Esophagus muscularis mucosa (tissue), 4 donors: ENCODE results near the gene TBKBP1. TPM values are rescaled to one million over a fixed set of nuclear protein-coding genes. Genes with fewer than 3 reads are reported as not detected.

Experiments used
- DNase-seq: peaks from one replicate; pipeline ENCODE4 v3.0.0-alpha.2; 2017; ENCODE audit errors: extremely low spot score
- H3K27ac ChIP-seq, 4 donors: fragments of 200-600 bp; sonication (generic); replicated peaks in 1 of 4; 1 replicate in 3 of 4; 2 replicates in 1 of 4; pipeline ENCODE4 v1.5.1; 2016 to 2019; ENCODE audit warnings: mild to moderate bottlenecking in 1 of 4
- H3K27me3 ChIP-seq, 4 donors: fragments of 200-600 bp; sonication (generic); one replicate each; pipeline versions ENCODE4 v1.5.1 to v1.6.0; 2016 to 2019
- H3K36me3 ChIP-seq, 4 donors: fragments of 200-600 bp; sonication (generic); one replicate each; pipeline ENCODE4 v1.5.1; 2016 to 2019
- H3K4me1 ChIP-seq, 4 donors: fragments of 200-600 bp; sonication (generic); one replicate each; pipeline ENCODE4 v1.5.1; 2016 to 2019
- H3K4me3 ChIP-seq, 4 donors: fragments of 200-600 bp; sonication (generic); 1 replicate in 2 of 4; 2 replicates in 2 of 4; pipeline ENCODE4 v1.5.1; 2016 to 2019; ENCODE audit warnings: mild to moderate bottlenecking in 4 of 4, moderate library complexity in 1 of 4
- H3K9me3 ChIP-seq, 4 donors: fragments of 200-600 bp; sonication (generic); 1 replicate in 3 of 4; 2 replicates in 1 of 4; pipeline ENCODE4 v1.5.1; 2016 to 2019
- EP300 ChIP-seq: sonication (generic); formaldehyde crosslinking; IDR thresholded peaks from one replicate; pipeline ENCODE4 v1.6.1; 2017; ENCODE audit warnings: antibody characterized with exemption
- POLR2A ChIP-seq: fragments of 450-650 bp; IDR thresholded peaks from one replicate; pipeline ENCODE4 v1.6.1; 2017; ENCODE audit warnings: antibody characterized with exemption, moderate library complexity, mild to moderate bottlenecking, low read depth
- POLR2AphosphoS5 ChIP-seq, 2 donors: sonication (generic); formaldehyde crosslinking; IDR thresholded peaks; one replicate each; pipeline ENCODE4 v1.6.1; 2017; ENCODE audit warnings: antibody characterized with exemption in 2 of 2
- WGBS: methylation state at CpG from one replicate; pipeline ENCODE4 v1.1.5; 2018; 5-methylcytosine and 5-hydroxymethylcytosine counted together
- intact Hi-C: fragments of 100-400 bp; cut with DNase I; formaldehyde crosslinking; loops from one replicate; pipeline ENCODE4 v1.15.1; 2023
- total RNA-seq, 4 donors: library from RNA; depleted of rRNA; stranded (reverse); fragments of >200 nt; gene quantifications; one replicate each; pipeline versions ENCODE4 v1.1.0 to v1.2.1, GENCODE V29; 2016
- TF ChIP-seq, protein P1 (sequence below), 3 experiments: fragments of 200-600 bp in 2 of 3; fragments of 450-650 bp in 1 of 3; sonication (generic) in 2 of 3; IDR thresholded peaks; one replicate each; pipeline ENCODE4 v1.5.1; 2017 to 2019; ENCODE audit warnings: antibody characterized with exemption in 3 of 3, mild to moderate bottlenecking in 2 of 3, moderate library complexity in 1 of 3

Gene TBKBP1
- total RNA-seq, 4 donors from 2014 or later: 11.9 to 26.9 (median 21.2) TPM

DNA sequence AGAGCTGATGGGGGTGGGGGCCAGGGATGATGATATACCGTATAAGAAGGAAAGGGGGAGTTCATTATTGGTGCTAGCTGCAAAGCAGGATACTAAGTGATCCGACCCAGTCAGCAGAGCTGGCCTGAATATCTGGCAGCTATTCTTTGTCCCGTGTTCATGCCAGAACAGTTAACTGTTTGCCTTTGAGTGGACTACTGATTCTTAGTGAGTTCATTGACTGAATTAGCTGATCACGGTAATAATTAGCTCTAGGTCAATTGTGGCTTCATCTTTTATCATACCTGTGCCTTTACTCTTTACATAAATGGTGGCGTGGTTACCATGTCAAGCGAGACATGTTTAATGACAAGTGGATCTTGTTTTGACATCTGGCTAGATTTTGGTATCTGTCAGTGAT is 39.0 kb upstream of the TBKBP1 start:
- TF ChIP-seq POLR2AphosphoS5 (IDR thresholded peaks at IDR 0.05) (no peak), POLR2A (no peak), EP300 (no peak)
- TF ChIP-seq, protein P1, sequence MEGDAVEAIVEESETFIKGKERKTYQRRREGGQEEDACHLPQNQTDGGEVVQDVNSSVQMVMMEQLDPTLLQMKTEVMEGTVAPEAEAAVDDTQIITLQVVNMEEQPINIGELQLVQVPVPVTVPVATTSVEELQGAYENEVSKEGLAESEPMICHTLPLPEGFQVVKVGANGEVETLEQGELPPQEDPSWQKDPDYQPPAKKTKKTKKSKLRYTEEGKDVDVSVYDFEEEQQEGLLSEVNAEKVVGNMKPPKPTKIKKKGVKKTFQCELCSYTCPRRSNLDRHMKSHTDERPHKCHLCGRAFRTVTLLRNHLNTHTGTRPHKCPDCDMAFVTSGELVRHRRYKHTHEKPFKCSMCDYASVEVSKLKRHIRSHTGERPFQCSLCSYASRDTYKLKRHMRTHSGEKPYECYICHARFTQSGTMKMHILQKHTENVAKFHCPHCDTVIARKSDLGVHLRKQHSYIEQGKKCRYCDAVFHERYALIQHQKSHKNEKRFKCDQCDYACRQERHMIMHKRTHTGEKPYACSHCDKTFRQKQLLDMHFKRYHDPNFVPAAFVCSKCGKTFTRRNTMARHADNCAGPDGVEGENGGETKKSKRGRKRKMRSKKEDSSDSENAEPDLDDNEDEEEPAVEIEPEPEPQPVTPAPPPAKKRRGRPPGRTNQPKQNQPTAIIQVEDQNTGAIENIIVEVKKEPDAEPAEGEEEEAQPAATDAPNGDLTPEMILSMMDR (IDR thresholded peaks at IDR 0.05): no peak
- H3K27ac ChIP-seq: peak overlapping the region in 1 of 4 donors; percentile 12
- no peaks in the 10 kb centered on the region for H3K9me3 ChIP-seq
- H3K36me3 ChIP-seq: peaks cover 46 to 85% (median 77%) of the 10 kb centered on the region in 4 donors
- no peaks in the 10 kb centered on the region for H3K27me3 ChIP-seq
- 51% methylated on average over 6 of the region's 6 CpGs for WGBS
- peaks cover 25 to 63% (median 57%) of the 10 kb centered on the region in 4 donors for H3K4me1 ChIP-seq
- intact Hi-C loops: no loop called here
- no peak overlapping the region for H3K4me3 ChIP-seq
- no peak for DNase-seq

DNA sequence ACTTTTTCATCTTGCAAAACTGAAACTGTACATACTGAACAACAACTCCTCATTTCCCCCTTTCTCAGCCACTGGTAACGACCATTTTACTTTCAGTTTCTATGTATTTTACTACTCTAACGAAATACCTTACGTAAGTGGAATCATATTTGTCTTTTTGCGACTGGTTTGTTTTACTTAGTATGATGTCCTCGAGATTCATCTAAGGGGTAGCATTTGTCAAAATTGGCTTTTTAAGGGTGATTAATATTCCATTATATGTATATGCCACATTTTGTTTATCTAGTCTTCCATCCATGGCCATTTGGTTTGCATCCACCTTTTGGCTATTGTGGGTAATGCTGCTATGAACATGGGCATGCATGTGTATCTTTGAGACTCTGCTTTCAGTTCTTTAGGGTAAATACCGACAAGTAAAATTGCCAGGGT is 33.9 kb upstream of the TBKBP1 start:
- no peak overlapping the region for H3K4me3 ChIP-seq
- no peaks in the 10 kb centered on the region for H3K9me3 ChIP-seq
- H3K4me1 ChIP-seq: peaks cover 5 to 32% (median 25%) of the 10 kb centered on the region in 4 donors
- DNase-seq: no peak
- TF ChIP-seq EP300 (no peak), POLR2A (no peak), POLR2AphosphoS5 (IDR thresholded peaks at IDR 0.05) (no peak)
- no peaks in the 10 kb centered on the region for H3K27me3 ChIP-seq
- 66% methylated on average over 6 of the region's 6 CpGs for WGBS
- intact Hi-C loops: loop anchor here (10.0 kb wide), 1 partner anchor 145 kb away; no protein-coding TSS in a partner anchor
- peak overlapping the region in 1 of 4 donors; percentile 13 for H3K27ac ChIP-seq
- H3K36me3 ChIP-seq: peaks cover 61 to 100% (median 96%) of the 10 kb centered on the region in 4 donors

DNA sequence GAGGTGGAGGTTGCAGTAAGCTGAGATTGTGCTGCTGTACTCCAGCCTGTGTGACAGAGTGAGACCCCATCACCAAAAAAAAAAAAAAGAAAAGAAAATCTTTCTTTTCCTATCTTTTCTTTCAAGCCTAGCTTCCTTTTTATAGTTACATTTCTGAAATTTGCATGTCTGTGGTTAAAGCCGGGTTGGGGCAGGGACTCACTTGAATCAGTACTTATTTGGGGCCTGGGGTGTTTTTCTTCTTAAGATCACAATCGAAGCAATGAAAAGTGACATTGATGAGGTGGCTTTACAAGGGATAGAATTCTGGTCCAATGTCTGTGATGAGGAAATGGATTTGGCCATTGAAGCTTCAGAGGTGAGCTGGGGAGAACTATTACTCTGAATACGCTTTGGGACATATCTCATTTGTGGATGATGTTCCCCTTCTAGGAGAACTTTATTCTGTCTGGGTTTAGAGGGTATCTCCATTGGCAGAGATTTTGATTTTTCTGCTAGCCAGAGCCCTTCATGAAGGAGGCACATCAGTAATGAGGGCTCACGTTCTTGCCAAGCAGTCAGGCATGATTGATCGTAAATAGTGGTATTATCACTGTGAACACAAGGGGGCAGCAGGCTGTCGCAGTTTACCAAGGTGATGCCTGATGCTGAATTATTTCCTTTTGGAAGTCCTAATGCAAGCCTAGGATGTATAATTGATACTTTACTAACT is 29.9 kb upstream of the TBKBP1 start:
- TF ChIP-seq, protein P1 (IDR thresholded peaks at IDR 0.05): peak; percentile 58 to 74 (median 63)
- TF ChIP-seq POLR2AphosphoS5 (IDR thresholded peaks at IDR 0.05): peak in 1 of 2 donors; percentile 15
- no peak for TF ChIP-seq EP300
- Histone ChIP-seq H3K27me3 (no peaks in the 10 kb centered on the region), H3K9me3 (no peaks in the 10 kb centered on the region), H3K4me1 (peaks cover 0 to 14% (median 10%) of the 10 kb centered on the region in 4 donors), H3K36me3 (peaks cover 69 to 99% (median 95%) of the 10 kb centered on the region in 4 donors), H3K4me3 (no peak overlapping the region), H3K27ac (peak overlapping the region in 1 of 4 donors; percentile 57)
- intact Hi-C loops: loop anchor here (10.0 kb wide), 1 partner anchor 141 kb away; no protein-coding TSS in a partner anchor
- DNase-seq: no peak
- WGBS: 43% methylated on average over 6 of the region's 6 CpGs

DNA sequence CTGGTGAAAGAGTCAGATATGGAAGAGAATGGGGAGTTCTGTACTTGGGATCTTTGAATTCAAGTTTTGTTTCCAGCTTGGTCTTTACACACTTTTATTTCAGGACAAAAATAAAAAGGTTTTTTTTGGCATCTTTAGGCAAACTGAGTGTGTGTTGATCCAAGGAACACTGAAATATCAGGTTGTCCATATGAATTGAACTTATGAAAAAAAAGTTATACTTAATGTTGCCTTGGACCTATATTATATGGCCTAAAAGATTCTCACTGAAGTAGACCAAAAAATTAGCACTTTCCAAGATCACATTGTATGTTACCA is 29.4 kb upstream of the TBKBP1 start:
- no peaks in the 10 kb centered on the region for H3K9me3 ChIP-seq
- H3K27me3 ChIP-seq: no peaks in the 10 kb centered on the region
- H3K36me3 ChIP-seq: peaks cover 69 to 99% (median 95%) of the 10 kb centered on the region in 4 donors
- no peak overlapping the region for H3K4me3 ChIP-seq
- DNase-seq: no peak
- no peak overlapping the region for H3K27ac ChIP-seq
- H3K4me1 ChIP-seq: peaks cover 0 to 13% (median 6%) of the 10 kb centered on the region in 4 donors
- TF ChIP-seq POLR2A: no peak
- TF ChIP-seq POLR2AphosphoS5 (IDR thresholded peaks at IDR 0.05): no peak
- TF ChIP-seq, protein P1 (IDR thresholded peaks at IDR 0.05): no peak
- no peak for TF ChIP-seq EP300
- intact Hi-C loops: loop anchor here (10.0 kb wide), 1 partner anchor 140 kb away; no protein-coding TSS in a partner anchor

DNA sequence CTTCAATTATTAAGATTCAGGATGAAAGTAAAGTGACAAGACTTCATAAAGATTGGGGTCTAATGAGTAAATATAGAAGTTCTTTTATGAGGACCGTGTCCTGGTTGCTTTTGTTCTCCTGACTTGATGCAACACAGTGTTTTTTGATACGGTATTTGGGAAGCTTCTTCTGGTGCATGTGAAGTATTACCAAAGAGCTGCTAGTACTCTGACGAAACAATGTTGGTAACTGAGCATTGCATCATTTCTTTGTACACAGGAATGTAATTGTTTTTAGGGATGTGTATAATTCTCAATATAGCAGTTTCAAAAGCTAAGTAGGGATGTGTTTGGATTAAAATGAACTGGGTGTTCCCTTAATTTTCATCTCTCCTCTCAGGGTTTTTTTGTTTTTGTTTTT is 28.3 kb upstream of the TBKBP1 start:
- no peak for DNase-seq
- 73% methylated on average over 3 of the region's 3 CpGs for WGBS
- no peaks in the 10 kb centered on the region for H3K27me3 ChIP-seq
- peaks cover 0 to 4% (median 0%) of the 10 kb centered on the region in 4 donors for H3K4me1 ChIP-seq
- peaks cover 76 to 99% (median 97%) of the 10 kb centered on the region in 4 donors for H3K36me3 ChIP-seq
- H3K9me3 ChIP-seq: no peaks in the 10 kb centered on the region
- intact Hi-C loops: loop anchor here (10.0 kb wide), 1 partner anchor 139 kb away; no protein-coding TSS in a partner anchor
- no peak overlapping the region for H3K4me3 ChIP-seq
- no peak overlapping the region for H3K27ac ChIP-seq
- TF ChIP-seq POLR2AphosphoS5 (IDR thresholded peaks at IDR 0.05) (peak in 1 of 2 donors; percentile 23), POLR2A (no peak), EP300 (no peak)
- TF ChIP-seq, protein P1 (IDR thresholded peaks at IDR 0.05): no peak
